ENCODE data around the gene SUPT7L.

Gene SUPT7L

DNA sequence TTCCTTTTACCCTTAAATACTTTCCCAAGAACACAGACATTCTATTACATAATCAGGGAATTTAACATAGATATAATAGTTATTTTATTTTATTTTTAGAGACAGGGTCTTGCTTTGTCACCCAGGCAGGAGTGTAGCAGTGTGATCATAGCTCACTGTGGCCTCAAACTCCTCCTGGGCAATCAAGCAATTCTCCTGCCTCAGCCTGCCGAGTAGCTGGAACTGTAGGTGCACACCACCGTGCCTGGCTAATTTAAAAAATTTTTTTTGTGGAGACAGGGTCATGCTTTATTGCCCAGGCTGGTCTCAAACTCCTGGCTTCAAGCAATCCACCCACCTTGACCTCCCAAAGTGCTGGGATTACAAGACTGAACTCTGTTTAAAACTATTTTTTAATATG lies 45.9 kb upstream of the SUPT7L start:
- TF ChIP-seq, protein P1, sequence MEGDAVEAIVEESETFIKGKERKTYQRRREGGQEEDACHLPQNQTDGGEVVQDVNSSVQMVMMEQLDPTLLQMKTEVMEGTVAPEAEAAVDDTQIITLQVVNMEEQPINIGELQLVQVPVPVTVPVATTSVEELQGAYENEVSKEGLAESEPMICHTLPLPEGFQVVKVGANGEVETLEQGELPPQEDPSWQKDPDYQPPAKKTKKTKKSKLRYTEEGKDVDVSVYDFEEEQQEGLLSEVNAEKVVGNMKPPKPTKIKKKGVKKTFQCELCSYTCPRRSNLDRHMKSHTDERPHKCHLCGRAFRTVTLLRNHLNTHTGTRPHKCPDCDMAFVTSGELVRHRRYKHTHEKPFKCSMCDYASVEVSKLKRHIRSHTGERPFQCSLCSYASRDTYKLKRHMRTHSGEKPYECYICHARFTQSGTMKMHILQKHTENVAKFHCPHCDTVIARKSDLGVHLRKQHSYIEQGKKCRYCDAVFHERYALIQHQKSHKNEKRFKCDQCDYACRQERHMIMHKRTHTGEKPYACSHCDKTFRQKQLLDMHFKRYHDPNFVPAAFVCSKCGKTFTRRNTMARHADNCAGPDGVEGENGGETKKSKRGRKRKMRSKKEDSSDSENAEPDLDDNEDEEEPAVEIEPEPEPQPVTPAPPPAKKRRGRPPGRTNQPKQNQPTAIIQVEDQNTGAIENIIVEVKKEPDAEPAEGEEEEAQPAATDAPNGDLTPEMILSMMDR (conservative IDR thresholded peaks at IDR 0.05; ENCODE audit: low read depth, low read length), result no peak
- no peak for DNase-seq (ENCODE audit: low read depth)
- no peak overlapping the region for H3K4me3 ChIP-seq (ENCODE audit: low read depth, low read length)

DNA sequence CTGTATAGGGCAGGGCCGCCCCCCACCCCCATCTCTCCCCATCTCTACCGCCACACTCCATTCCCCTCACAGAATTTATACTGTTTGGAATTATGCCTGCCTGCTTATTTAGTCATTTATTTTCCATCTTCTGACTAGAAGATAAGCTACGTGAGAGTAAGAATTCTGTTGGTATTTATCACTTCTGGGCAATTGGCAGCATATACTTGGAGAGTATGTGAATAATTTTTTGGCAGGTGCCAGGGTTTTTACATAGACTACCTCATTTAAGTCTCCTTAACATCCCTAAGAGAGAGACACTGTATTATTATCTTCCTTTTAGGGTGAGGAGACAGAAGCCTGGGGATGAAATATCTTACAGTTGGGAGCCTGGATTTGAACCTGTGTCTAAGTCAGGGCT lies 45.3 kb upstream of the SUPT7L start:
- TF ChIP-seq, protein P1 (conservative IDR thresholded peaks at IDR 0.05; ENCODE audit: low read depth, low read length), result no peak
- DNase-seq (ENCODE audit: low read depth), result no peak
- no peak overlapping the region for H3K4me3 ChIP-seq (ENCODE audit: low read depth, low read length)

DNA sequence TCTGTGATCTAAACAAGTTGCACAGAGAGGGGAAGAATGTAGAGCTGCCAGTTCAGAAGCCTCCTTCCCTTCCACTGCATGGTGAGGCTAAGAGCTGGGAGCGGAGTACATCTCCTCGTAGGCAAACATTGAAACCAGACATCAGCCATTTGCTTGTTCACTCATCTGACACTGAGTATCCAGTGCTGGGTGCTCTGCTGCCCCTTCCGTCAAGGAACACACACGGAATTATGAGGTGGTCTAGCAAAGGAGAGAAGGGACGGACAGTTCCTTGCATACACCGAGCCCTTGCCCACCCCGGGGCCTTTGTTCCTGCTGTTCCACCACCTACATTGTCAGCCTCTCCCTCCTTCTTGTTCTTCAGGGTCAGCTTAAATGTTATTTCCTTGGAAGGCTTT lies 44.8 kb upstream of the SUPT7L start:
- TF ChIP-seq, protein P1 (conservative IDR thresholded peaks at IDR 0.05; ENCODE audit: low read depth, low read length), result no peak
- no peak for DNase-seq (ENCODE audit: low read depth)
- H3K4me3 ChIP-seq (ENCODE audit: low read depth, low read length), result no peak overlapping the region

DNA sequence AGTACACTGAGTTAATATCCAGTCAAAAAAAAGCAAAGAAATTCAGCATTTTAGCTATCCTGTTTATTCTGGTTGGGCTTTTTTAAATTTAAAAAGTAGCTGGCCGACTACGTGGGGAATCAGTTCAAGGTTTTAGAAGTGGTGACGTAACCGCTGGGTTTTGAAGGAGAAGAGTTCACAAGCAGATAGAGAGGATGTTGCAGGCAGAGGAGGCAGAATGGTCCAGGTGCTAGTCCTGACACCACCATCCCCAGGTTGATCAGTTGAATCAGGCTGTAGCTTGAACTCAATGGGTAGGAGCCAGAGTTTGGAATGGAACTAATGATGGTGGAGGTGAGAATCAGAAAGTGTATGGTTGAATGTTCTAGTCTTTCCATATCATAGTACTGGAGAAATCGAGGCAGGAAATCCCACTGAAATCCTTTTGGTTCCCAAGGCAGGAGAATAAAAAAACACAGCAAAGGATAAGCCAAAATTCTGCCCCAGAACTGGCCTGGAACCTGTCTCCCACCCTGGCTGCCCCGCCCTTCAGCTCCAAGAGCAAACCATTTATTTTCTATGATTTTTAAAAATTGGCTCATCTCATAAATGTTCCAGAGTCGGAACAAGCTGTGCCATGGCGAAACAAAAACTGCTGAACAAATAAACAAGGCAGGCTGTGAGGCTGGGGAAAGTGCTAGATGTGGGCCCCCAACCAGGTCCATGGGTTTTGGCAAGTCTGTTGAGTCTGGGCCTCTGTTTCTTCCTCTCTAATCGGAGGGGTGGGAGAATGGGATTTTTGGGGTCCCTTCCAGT lies 44.2 kb upstream of the SUPT7L start:
- H3K4me3 ChIP-seq (ENCODE audit: low read depth, low read length), result no peak overlapping the region
- DNase-seq (ENCODE audit: low read depth), result peak; percentile 76
- TF ChIP-seq, protein P1 (conservative IDR thresholded peaks at IDR 0.05; ENCODE audit: low read depth, low read length), result no peak

DNA sequence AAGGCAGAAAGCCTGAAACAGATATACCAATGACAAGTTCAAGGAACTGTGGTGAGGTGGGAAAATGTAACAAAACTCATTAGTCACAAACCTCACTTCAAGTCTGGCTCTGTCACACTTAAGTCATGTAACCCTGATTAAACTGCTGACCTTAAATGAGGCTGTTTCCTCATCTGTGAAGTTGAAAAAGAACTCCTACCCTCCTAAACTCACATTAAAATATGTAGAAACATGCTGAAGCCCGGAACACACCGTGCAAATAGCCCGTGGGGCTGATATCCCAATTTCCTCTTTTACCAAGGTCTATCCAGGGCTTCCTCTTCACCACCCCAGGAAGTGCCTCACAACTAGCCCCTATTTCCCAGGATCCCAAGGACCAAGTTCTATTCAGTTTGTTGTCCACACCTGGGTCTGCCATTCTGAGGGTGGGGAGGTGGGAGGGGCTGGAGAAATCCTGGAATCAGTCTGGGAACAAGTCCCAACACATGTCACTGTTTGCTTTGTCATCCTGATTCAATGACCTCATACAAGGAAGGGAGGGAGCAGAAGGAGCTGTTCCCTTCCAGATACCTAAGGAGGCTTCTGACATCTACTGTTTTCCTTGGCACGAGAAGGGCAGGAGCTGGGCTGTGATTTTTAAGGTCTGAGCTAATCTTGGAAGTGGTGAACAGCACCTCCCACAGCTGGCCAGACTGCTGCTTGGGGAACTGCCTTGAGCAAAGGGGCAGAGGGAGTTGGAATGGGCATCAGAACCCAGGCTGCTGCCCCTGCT lies 42.6 kb upstream of the SUPT7L start:
- TF ChIP-seq, protein P1 (conservative IDR thresholded peaks at IDR 0.05; ENCODE audit: low read depth, low read length), result no peak
- peak; percentile 90 for DNase-seq (ENCODE audit: low read depth)
- no peak overlapping the region for H3K4me3 ChIP-seq (ENCODE audit: low read depth, low read length)

DNA sequence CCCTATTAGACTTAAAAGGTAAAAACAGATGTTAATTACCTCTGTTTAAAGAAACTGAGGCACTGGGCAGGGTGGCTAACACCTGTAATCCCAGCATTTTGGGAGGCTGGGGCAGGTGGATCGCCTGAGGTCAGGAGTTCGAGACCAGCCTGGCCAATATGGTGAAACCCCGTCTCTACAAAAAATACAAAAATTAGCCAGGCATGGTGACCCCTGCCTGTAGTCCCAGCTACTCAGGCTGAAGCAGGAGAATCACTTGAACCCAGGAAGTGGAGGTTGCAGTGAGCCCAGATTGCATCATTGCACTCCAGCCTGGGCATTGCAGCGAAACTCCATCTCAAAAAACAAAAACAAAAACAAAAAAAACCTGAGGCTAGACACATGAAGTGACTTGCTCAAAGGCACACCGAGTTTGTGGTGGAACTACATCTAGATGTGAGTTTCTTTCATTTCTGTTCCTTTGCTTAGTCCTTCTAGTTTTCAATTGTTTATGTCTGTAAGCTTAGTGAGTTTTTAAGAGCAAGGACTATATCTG lies 41.0 kb upstream of the SUPT7L start:
- no peak overlapping the region for H3K4me3 ChIP-seq (ENCODE audit: low read depth, low read length)
- no peak for DNase-seq (ENCODE audit: low read depth)
- TF ChIP-seq, protein P1 (conservative IDR thresholded peaks at IDR 0.05; ENCODE audit: low read depth, low read length), result no peak
